Measurements from ENCODE around the gene PCBP3.

Gene PCBP3

GRCh38 chr21:45990049-45990711 is 346.7 kb downstream of the PCBP3 start:
- H3K27ac ChIP-seq (replicated peaks) = no peak overlapping the region
- H3K27me3 ChIP-seq (ENCODE audit: insufficient read depth, poor library complexity, severe bottlenecking) = no peaks in the 10 kb centered on the region
- no peak for DNase-seq (ENCODE audit: low read depth in 1 of 2, low spot score in 1 of 2)
- no peak overlapping the region for H3K4me3 ChIP-seq (replicated peaks; ENCODE audit: insufficient read depth, low read length)
- no peak for TF ChIP-seq CTCF (IDR thresholded peaks at IDR 0.05; ENCODE audit: insufficient read depth, low read length)
- no peak for TF ChIP-seq GABPA (IDR thresholded peaks at IDR 0.05; ENCODE audit: low read depth)
- no peak for TF ChIP-seq SPI1 (IDR thresholded peaks at IDR 0.05; ENCODE audit: borderline replicate concordance, low read depth)
- TF ChIP-seq POLR2AphosphoS5 (IDR thresholded peaks at IDR 0.05; ENCODE audit: low read depth) = no peak
- no peak for TF ChIP-seq REST (IDR thresholded peaks at IDR 0.05; ENCODE audit: insufficient replicate concordance, low read depth)

GRCh38 chr21:45990741-45991605 is 347.4 kb downstream of the PCBP3 start:
- TF ChIP-seq SPI1 (IDR thresholded peaks at IDR 0.05; ENCODE audit: borderline replicate concordance, low read depth) = peak; percentile 36; the same call in 1 of the 2 replicates
- TF ChIP-seq GABPA (IDR thresholded peaks at IDR 0.05; ENCODE audit: low read depth) = no peak
- no peak for TF ChIP-seq POLR2AphosphoS5 (IDR thresholded peaks at IDR 0.05; ENCODE audit: low read depth)
- Histone ChIP-seq H3K27me3 (ENCODE audit: insufficient read depth, poor library complexity, severe bottlenecking) (no peaks in the 10 kb centered on the region), H3K27ac (replicated peaks) (no peak overlapping the region), H3K4me3 (replicated peaks; ENCODE audit: insufficient read depth, low read length) (no peak overlapping the region)
- DNase-seq (ENCODE audit: low read depth in 1 of 2, low spot score in 1 of 2) = no peak

GRCh38 chr21:45991606-45992300 is 348.2 kb downstream of the PCBP3 start:
- no peak overlapping the region for H3K27ac ChIP-seq (replicated peaks)
- TF ChIP-seq GABPA (IDR thresholded peaks at IDR 0.05; ENCODE audit: low read depth) (no peak), CTCF (IDR thresholded peaks at IDR 0.05; ENCODE audit: insufficient read depth, low read length) (no peak), POLR2AphosphoS5 (IDR thresholded peaks at IDR 0.05; ENCODE audit: low read depth) (no peak), REST (IDR thresholded peaks at IDR 0.05; ENCODE audit: insufficient replicate concordance, low read depth) (no peak), SPI1 (IDR thresholded peaks at IDR 0.05; ENCODE audit: borderline replicate concordance, low read depth) (no peak)
- H3K4me3 ChIP-seq (replicated peaks; ENCODE audit: insufficient read depth, low read length) = no peak overlapping the region
- no peaks in the 10 kb centered on the region for H3K27me3 ChIP-seq (ENCODE audit: insufficient read depth, poor library complexity, severe bottlenecking)
- DNase-seq (ENCODE audit: low read depth in 1 of 2, low spot score in 1 of 2) = no peak
